Dedifferentiated amniotic fluid mesenchymal stem cell (primary cell): Measurements from ENCODE around the gene LMNA.
"Not testable (repeated sequence)": the region's sequence is repeated elsewhere in the genome, so short reads cannot be mapped to it uniquely, and the experiment has no call there.

Experiments
- DNase-seq: peaks from one replicate; pipeline ENCODE4 v3.0.0-alpha.2; 2016; ENCODE audit errors: extremely low spot score

LMNA gene

GRCh38 chr1:156162430-156163037 lies 48.0 kb downstream of the LMNA start:
- no peak for DNase-seq

- no peak for DNase-seq
Measured at GRCh38 chr1:156163712-156164111, 49.2 kb downstream of the LMNA start.

GRCh38 chr1:156164125-156164831 lies 49.8 kb downstream of the LMNA start:
- no peak for DNase-seq

DNA sequence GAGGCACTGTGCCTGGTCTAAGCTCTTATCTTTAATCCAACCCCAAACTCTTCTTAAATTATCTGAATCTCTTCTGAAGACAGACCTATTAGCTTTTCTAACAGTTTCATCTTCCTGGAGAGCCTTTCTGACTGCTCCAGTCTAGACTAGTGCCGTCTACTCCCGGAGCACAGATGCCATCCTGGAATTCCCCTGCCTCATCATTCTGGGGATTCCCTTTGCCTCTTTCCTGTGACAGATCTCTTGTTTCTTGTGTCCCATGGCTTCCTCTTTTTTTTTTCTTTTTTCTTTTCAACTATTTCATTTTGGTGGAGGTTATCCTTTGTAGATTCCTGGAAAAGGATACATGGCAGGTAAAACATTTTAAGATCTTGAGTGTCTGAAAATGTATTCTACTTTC lies 50.6 kb downstream of the LMNA start:
- no peak for DNase-seq

DNA sequence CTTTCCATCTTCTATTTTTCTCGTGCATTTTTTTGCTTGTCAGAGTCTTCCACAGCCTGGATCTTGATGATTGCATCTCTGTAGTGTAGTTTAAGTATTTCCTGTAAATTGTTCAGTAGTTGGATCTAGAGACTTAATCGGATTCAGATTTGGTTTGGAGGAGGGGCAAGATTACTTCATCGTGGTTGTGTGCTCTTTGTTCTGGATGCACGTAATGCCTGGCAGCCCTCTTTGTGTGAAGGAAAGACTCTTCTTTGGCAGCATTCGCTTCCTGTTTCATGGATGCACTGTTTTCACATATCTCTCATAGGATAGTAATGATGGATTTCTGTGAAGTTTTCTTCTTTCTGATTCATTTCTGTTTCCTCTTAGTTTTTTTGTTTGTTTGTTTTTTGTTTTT lies 53.0 kb downstream of the LMNA start:
- no peak for DNase-seq

GRCh38 chr1:156172696-156173470 lies 58.4 kb downstream of the LMNA start:
- DNase-seq = no peak

DNA sequence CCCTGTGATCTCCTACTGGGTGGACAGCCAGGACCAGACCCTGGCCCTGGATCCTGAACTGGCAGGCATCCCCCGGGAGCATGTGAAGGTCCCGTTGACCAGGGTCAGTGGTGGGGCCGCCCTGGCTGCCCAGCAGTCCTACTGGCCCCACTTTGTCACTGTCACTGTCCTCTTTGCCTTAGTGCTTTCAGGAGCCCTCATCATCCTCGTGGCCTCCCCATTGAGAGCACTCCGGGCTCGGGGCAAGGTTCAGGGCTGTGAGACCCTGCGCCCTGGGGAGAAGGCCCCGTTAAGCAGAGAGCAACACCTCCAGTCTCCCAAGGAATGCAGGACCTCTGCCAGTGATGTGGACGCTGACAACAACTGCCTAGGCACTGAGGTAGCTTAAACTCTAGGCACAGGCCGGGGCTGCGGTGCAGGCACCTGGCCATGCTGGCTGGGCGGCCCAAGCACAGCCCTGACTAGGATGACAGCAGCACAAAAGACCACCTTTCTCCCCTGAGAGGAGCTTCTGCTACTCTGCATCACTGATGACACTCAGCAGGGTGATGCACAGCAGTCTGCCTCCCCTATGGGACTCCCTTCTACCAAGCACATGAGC lies 62.2 kb downstream of the LMNA start:
- no peak for DNase-seq

GRCh38 chr1:156177919-156178654 lies 63.6 kb downstream of the LMNA start:
- no peak for DNase-seq

GRCh38 chr1:156180471-156180870 lies 66.0 kb downstream of the LMNA start:
- DNase-seq = no peak

- DNase-seq = not testable (repeated sequence)
Measured at GRCh38 chr1:156181391-156181924, 66.9 kb downstream of the LMNA start.

- not testable (repeated sequence) for DNase-seq
Measured at GRCh38 chr1:156182010-156182779, 67.7 kb downstream of the LMNA start.

DNA sequence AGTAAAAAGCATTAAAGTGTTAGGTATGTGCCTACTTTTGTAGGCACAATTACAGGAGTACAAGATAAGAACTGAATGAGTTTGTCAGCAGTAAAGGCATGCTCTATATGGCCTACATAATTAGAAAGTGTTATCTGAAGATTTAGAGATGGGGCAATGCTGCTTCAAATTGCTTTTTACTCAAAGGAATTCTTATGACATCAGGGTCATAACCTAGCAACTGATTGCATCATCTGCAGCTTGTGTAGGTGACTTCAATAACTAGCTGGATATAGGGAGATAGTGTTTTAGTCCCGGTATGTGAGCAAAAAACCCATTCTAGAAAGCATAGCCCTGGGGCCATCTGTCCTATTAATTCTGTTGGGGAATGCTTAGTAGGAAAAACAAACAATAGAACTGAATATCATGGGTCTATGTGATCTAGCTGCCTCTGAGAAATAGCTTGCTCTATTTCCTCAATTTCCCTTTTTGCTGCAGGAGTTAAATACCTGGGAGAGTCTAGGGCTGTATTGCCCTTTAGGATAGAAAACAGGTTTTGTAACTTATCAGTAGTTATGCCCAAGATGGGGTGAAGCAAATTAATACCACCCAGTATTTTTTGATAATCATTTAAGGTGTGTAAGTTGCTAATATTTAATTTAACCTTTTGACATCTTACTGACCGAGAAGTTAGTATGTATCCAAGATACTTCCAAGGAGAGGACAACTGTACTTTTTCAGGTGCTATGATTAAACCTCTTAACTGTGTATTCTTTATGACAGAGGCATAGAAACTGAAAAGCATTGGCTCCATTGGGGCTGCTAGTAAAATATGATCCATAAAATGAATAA lies 72.1 kb downstream of the LMNA start:
- not testable (repeated sequence) for DNase-seq
